Right ventricle myocardium inferior (tissue), 1 donor: ENCODE measurements around the gene BASP1. TPM values are rescaled to one million over a fixed set of nuclear protein-coding genes. Genes with fewer than 3 reads are reported as not detected.
A peak's percentile ranks its signal among the peaks of the same experiment; 100 is the strongest.
"Not testable (repeated sequence)": the region's sequence is repeated elsewhere in the genome, so short reads cannot be mapped to it uniquely, and the experiment has no call there.

ENCODE experiments used
- ATAC-seq: fragments of 200-7000 bp; cut with Tn5 transposase; one replicate; pipeline ENCODE4 v1.9.1; 2020; ENCODE audit warnings: mild to moderate bottlenecking, moderate library complexity
- DNase-seq: peaks from one replicate; pipeline ENCODE4 v3.0.0; 2021; ENCODE audit errors: missing footprints
- intact Hi-C: fragments of 100-400 bp; cut with DNase I; formaldehyde crosslinking; loops from one replicate; pipeline ENCODE4 v1.11.0; 2022
- total RNA-seq: library from RNA; stranded (reverse); fragmentation: NEBNext Ultra II Directional; extraction: Animal tissue kit (Norgen Biotek cat#: 25700); gene quantifications from one replicate; pipeline ENCODE4 v1.2.1, GENCODE V29; 2021
- donor health status: DM: no; HTN: yes; CAD: no; lungs with severe emphysema.

BASP1 gene
- total RNA-seq, 1 donor from 2014 or later: 3.2 TPM

DNA sequence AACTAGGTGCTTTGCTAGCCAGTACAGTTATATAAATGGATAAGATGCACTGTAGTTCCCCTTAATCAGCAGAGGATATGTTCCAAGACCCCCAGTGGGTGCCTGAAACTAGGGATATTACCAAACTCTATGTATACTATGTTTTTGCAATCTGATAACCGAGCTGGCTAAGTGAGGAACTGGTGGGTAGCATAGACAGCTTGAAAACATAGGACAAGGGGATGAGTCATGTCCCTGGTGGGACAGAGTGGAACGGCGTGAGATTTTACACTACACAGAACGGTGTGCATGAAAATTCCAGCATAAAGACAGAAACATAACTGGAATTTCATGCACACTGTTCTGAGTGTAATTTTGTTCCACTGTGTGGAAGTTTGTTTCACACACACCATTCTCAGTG lies 86.9 kb downstream of the BASP1 start:
- intact Hi-C loops: no loop called here
- DNase-seq: no peak
- ATAC-seq: no peak

DNA sequence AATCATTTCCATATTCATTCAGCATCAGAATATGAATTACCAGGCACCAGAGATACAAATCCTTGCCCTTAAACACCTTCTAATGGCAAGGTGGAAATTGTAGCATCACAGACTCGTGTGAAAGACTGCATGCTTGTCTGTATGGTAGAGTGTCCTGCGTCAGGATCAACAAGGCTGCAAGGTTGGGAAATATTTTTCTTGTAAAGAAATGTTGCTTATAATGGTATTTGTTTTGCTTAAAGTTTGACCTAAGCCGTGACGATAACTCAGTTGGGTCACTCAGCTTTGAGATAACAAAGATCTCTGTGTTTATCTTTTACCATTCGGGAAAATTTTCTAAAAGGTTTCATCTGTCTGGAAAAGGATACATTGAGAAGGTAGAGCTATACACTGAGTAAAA lies 87.6 kb downstream of the BASP1 start:
- ATAC-seq: no peak
- intact Hi-C loops: no loop called here
- no peak for DNase-seq

DNA sequence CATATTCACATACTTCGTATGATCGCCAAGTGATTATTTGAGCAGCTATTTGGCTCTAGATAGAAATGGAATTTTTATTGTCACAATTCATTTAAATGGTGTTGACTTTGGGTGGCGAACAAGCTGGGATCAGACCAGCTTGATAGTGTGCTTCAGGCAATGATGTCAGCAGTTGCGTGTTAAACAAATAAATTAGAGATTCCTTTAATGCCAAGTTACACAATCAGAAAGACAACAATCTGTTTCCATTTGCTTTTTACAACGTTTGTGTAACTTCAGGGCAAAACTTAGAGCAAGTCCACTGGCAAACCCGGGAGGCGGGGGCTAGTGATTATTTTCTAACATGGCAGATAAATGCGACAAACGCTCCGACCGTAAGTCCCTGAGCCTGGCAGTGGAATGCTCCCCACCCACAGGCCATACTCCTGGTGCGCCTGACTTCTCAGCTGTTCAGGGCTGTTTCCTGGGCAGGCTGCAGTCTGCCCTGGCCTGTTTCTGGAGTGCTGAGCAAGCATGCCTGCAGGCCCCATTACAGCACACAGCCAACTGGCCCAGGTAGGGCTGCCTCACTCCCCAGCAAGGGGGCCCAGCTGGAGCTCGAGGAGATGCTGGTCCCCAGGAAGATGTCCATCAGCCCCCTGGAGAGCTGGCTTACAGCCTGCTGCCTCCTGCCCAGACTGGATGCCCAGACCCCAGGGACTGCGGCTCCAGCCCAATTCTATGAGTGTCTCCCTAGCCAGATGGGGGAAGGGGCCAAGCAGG lies 88.7 kb downstream of the BASP1 start:
- intact Hi-C loops: no loop called here
- ATAC-seq (peak; percentile 51), DNase-seq (no peak)

DNA sequence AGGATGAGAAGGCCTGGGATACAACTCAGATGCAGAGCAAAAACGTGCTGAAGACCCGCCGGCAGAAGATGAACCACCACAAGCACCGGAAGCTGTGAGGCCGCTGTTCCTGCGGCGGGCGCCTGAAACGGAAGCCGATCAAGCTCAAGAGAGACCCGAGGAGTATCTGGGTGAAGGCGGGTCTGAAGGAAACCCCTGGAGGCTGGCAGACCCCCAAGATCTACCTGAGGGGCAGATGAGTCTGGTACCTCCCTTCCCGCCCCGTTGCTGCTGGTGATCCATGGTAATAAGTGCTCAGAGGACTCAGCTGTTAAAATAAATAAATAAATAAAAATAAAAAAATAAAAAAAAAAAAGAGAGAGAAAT lies 89.3 kb downstream of the BASP1 start:
- no peak for ATAC-seq
- DNase-seq: no peak
- intact Hi-C loops: no loop called here

DNA sequence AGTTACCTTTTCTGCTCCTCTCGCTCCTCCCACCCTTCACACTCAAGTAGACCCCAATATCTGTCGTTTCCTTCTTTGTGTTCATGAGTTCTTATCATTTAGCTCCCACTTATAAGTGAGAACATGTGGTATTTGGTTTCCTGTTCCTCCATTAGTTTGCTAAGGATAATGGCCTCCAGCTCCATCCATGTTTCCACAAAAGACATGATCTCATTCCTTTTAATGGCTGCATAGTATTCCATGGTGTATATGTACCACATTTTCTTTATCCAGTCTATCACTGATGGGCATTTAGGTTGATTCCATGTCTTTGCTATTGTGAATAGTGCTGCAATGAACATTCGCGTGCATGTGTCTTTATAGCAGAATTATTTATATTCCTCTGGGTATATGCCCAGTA lies 90.0 kb downstream of the BASP1 start:
- ATAC-seq, intact Hi-C loops: not testable (repeated sequence)

DNA sequence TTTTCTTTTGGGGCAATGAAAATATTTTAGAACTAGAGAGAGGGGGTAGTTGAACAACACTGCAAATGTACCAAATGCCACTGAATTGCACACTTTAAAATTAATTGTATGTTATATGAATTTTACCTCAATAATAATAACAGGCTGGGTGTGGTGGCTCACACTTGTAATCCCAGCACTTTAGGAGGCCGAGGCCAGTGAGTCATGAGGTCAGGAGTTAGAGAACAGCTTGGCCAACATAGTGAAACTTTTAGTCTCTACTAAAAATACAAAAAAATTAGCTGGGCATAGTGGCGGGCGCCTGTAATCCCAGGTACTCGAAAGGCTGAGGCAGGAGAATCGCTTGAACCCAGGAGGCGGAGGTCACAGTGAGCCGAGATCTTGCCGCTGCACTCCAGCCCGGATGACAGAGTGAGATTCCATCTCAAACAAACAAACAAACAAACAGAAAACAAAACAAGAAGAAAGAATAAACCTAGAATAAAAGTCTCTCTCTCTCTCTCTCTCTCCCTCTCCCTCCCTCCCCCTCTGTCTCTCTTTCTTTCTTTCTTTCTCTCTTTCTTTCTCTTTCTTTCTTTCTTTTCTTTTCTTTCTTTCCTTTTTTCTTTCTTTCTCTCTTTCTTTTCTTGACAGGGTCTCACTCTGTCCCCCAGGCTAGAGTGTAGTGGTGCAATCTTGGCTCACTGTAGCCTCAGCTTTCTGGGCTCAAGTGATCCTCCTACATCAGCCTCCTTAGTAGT lies 91.1 kb downstream of the BASP1 start:
- intact Hi-C loops: no loop called here
- no peak for DNase-seq
- no peak for ATAC-seq

More for the DNA sequence above, 90.0 kb downstream of the BASP1 start:
- not testable (repeated sequence) for DNase-seq

DNA sequence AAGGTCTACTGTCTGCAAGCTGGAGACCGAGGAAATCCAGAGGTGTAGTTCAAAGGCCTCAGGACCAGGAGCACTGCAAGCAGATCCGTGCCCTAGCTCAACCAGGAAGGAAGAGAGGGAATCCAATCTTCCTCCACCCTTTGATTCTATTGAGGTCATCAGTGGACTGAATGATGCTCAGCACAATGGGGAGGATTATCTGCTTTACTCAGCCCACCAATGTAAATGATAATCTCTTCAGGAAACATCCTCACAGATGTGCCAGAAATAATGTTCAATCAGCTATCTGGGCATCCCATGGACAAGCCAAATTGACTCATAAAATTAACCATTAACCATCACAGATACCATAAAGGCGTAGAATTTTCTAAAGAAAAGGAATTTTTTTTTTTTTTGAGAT lies 92.0 kb downstream of the BASP1 start:
- ATAC-seq (no peak), DNase-seq (no peak)
- intact Hi-C loops: no loop called here

DNA sequence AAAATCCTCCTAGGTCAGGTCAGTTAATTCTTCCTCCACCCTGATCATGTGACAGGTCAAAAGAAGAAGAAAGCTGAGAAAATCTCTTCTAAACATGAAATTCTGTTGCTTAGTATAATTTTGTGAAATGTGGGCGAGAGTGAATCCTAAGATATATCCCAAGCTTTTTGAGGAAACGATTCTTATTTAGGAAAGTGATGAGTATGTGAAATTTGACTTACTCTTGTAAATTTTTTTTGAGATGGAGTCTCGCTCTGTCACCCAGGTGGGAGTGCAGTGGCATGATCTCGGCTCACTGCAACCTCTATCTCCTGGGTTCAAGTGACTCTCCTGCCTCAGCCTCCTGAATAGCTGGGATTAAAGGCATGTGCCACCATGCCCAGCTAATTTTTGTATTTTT lies 93.1 kb downstream of the BASP1 start:
- ATAC-seq, DNase-seq, intact Hi-C loops: not testable (repeated sequence)

DNA sequence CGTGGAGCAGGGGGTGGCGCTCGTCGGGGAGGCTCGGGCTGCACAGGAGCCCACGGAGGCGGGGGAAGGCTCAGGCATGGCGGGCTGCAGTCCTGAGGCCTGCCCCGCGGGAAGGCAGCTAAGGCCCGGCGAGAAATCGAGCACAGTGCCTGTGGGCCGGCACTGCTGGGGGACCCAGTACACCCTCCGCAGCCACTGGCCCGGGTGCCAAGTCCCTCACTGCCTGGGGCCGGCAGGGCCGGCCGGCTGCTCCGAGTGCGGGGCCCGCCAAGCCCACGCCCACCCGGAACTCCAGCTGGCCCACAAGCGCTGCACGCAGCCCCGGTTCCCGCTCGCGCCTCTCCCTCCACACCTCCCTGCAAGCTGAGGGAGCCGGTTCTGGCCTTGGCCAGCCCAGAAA lies 94.4 kb downstream of the BASP1 start:
- DNase-seq, intact Hi-C loops: not testable (repeated sequence)

DNA sequence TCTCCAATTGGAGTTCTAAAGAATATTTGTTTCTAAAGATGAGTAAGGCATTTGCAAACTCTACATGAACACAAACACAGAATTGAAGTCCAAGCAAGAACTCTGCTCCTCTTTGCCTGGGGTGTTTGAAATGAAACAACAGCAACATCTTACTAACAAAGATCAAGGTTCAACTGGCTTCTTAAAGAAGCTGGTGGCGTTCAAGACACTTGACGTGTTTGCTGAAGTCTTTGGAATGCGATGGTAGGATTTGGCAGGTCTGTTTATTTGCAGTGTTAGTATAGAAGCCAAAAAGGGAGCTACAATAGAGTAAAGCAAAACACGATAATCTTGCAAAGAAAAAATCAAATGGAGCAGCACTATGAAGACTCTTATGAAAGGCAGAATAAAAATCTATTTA lies 94.9 kb downstream of the BASP1 start:
- ATAC-seq (no peak), DNase-seq (no peak)
- intact Hi-C loops: no loop called here

More for the DNA sequence above, 94.4 kb downstream of the BASP1 start:
- not testable (repeated sequence) for ATAC-seq

DNA sequence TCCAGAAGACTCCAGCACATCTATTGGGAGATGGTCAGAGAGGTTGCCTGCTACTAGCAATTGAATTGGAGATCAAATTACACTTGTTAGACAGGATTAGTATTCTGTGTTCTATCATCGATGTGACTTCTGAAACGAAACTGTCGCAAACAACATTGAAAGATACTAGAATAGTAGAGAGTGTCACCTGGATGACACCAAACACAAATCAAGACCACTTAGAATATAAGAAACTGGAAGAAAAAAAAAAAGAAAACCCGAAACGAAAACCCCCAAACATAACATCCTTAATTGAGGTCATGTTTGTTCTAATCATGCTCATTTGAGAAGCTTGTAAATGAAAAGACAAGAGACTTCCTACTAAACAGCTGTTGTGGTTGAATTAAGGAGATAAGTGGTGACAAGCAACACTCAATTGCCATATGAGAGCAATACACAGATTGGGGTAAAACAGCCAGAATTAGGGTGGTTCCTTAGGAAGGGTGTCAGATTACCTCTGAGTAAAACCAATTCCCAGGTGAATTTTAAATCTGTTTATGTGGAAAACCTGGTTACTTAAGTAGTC lies 97.6 kb downstream of the BASP1 start:
- intact Hi-C loops: no loop called here
- ATAC-seq (no peak), DNase-seq (no peak)

DNA sequence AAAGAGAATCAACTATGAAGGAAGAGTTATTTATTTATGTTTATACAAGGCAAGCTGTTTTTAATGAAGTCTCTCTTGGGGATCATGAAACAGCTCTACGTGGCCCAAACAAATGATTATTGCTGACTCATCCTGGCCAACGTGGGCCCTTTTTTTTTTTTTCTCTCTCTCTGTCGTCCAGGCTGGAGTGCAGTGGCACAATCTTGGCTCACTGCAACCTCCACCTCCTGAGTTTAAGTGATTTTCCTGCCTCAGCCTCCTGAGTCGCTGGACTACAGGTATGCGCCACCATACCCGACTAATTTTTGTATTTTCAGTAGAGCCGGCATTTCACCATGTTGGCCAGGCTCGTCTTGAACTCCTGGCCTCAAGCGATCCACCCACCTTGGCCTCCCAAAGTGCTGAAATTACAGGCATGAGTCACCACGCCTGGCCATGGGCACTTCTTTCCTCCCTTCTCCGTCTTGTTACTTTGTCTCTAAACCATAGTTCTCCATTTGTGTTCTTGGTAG lies 98.3 kb downstream of the BASP1 start:
- intact Hi-C loops: no loop called here
- ATAC-seq (no peak), DNase-seq (no peak)

DNA sequence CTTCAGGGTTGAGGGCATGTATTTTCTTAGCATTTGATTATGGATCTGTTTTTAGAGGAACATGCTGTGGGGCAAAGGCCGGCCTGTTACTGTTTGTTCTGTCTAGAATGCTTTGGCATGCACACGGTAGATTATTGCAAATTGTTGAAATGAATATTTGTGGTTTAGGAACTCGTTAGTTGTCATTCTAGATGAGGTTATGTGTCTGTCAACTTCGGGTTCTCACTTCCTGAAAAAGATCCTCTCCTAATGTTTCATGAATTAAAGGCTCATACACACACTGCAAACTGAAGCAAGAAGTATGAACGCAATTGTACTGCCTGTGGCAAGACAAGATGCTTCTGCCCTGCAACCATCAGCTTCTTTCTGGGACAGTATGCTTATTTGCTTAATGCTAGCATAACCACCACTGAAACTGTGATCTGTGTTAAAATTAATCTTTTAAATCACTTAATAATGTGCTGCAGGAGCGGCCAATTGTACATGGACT lies 99.6 kb downstream of the BASP1 start:
- DNase-seq: no peak
- intact Hi-C loops: no loop called here
- peak; percentile 23 for ATAC-seq

DNA sequence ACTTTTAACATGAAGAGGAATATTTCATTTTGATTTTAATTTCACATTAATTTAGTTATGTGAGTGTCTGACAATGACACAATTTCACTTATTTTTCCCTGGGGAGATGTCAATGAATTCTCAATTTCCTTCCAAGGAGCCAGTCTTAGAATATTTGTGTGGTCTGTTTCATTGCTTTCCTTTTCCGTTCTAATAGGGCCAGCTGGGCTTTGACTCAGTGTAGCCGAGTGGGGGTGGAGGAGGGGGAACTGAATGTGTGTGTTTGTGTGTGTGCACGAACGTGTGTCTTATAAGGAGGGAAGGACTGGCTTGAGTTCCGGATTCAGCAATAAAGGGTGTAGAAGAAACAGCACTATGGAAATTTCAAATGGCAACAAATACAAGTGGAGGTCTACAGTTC lies 100.0 kb downstream of the BASP1 start:
- no peak for DNase-seq
- ATAC-seq: no peak
- intact Hi-C loops: no loop called here

DNA sequence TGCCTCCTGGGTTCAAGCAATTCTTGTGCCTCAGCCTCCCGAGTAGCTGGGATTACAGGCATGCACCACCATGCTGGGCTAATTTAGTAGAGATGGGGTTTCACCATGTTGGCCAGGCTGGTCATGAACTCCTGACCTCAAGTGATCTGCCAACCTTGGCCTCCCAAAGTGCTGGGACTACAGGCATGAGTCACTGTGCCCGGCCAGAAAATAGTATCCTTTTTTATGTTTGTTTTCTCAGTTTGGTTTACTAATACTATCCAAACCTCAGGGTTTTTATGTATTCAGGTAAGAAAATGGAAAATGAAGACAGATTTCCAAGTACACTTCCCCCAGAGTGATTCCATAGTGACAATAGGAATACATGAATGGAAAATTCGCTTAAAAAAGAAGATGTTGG lies 101.7 kb downstream of the BASP1 start:
- intact Hi-C loops, ATAC-seq: not testable (repeated sequence)

DNA sequence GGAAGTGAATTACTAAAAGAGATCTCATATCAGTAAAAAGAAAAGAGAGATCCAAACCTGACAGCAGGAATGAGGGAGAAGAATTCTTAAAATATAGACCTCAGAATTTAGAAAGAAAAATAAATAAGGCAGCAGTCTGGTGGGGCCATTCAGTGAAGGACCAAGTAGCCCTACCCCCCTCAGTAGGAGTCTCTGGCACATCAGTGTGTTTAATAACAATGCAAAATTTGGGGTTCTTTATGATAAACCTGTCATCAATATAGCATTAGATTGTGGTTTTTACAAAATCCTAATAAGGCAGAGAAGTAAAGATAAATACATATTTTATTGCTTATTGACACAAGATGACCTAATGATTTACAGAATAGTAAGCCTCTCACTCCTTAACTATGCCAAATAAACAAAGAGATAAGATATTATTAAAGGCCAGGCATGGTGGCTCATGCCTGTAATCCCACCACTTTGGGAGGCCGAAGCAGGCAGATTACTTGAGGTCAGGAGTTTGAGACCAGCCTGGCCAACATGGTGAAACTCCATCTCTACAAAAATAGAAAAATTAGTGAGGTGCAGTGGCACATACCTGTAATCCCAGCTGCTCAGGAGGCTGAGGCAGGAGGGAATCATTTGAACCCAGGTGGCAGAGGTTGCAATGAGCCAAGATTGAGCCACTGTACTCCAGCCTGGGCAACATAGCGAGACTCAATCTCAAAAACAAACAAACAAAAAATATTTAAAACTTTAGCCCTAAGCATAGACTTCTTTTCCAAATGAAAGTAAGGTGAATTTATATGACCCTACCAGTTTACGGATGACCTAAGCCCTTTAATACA lies 108.6 kb downstream of the BASP1 start:
- intact Hi-C loops: no loop called here
- ATAC-seq (no peak), DNase-seq (no peak)

More for the DNA sequence above, 101.7 kb downstream of the BASP1 start:
- not testable (repeated sequence) for DNase-seq
